ENCODE measurements around the gene MRNIP. TPM values are rescaled to one million over a fixed set of nuclear protein-coding genes. Genes with fewer than 3 reads are reported as not detected.

Gene MRNIP
- total and polyA plus RNA-seq, 8 donors, result 8.0 to 46.0 (median 27.1) TPM

GRCh38 chr5:179798771-179799643 is 59.6 kb downstream of the MRNIP start:
- WGBS, 5 donors, result 91 to 96% (median 94%) methylated on average over 31 to 36 of the region's 36 CpGs
- peaks cover 45 to 57% (median 51%) of the 10 kb centered on the region in 4 donors for H3K36me3 ChIP-seq
- TF ChIP-seq EP300 (IDR thresholded peaks at IDR 0.05) (no peak), POLR2A (IDR thresholded peaks at IDR 0.05) (no peak), CTCF (IDR thresholded peaks at IDR 0.05) (no peak), POLR2AphosphoS5 (IDR thresholded peaks at IDR 0.05) (no peak)
- DNase-seq, result no peak
- H3K9me3 ChIP-seq, result no peaks in the 10 kb centered on the region
- intact Hi-C loops (cut with DNase I; ENCODE audit: low total_unique reads), result no loop called here
- H3K4me3 ChIP-seq, result no peak overlapping the region
- H3K4me1 ChIP-seq, result peaks cover 54 to 67% (median 62%) of the 10 kb centered on the region in 4 donors
- H3K27ac ChIP-seq, result no peak overlapping the region
- H3K27me3 ChIP-seq, result no peaks in the 10 kb centered on the region

DNA sequence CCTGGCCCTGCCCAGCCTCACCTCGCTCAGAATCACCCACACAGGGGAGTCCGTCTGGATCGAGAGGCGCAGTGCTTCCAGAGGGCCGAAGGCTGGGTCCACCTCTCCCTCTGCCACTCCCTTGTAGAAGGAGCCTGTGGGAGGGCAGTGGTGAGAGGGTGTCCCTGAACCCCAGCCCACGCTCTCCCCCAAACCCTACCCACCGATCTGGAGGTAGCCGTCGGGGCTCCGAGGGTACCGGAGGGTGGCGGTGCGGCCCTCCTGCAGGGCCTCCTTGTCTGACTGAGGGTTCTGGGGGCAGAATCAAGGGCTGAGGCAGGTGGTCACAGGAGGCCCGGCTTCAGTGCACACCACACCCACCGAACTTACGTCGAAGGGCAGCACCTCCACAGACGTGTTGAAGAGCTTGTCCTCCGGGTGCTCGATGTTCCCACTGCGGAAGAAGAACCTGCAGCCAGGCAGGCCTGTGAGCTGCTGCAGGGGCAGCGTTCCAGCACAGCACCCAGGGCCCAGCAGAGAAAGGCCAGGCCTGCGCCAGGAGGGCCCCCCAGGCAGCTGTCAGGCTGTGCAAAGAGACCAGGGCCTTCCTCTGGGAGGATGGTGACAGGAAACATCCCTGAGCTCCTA is 60.4 kb downstream of the MRNIP start:
- no peak for DNase-seq
- H3K4me1 ChIP-seq, result peaks cover 54 to 67% (median 62%) of the 10 kb centered on the region in 4 donors
- H3K27ac ChIP-seq, result no peak overlapping the region
- no peaks in the 10 kb centered on the region for H3K27me3 ChIP-seq
- H3K36me3 ChIP-seq, result peaks cover 45 to 57% (median 51%) of the 10 kb centered on the region in 4 donors
- H3K9me3 ChIP-seq, result no peaks in the 10 kb centered on the region
- TF ChIP-seq POLR2AphosphoS5 (IDR thresholded peaks at IDR 0.05), result no peak
- TF ChIP-seq CTCF (IDR thresholded peaks at IDR 0.05), result no peak
- no peak for TF ChIP-seq EP300 (IDR thresholded peaks at IDR 0.05)
- no peak for TF ChIP-seq POLR2A (IDR thresholded peaks at IDR 0.05)
- intact Hi-C loops (cut with DNase I; ENCODE audit: low total_unique reads), result no loop called here
- H3K4me3 ChIP-seq, result no peak overlapping the region
- WGBS, 5 donors, result 92 to 96% (median 94%) methylated on average over 7 to 23 of the region's 23 CpGs

- Histone ChIP-seq H3K27ac (no peak overlapping the region), H3K36me3 (peaks cover 45 to 57% (median 50%) of the 10 kb centered on the region in 4 donors), H3K27me3 (no peaks in the 10 kb centered on the region), H3K4me3 (no peak overlapping the region), H3K4me1 (peaks cover 53 to 67% (median 62%) of the 10 kb centered on the region in 4 donors), H3K9me3 (no peaks in the 10 kb centered on the region)
- 92 to 97% (median 94%) methylated on average over 23 to 30 of the region's 30 CpGs for WGBS, 5 donors
- peak in 1 of 2 donors; percentile 13 for DNase-seq
- intact Hi-C loops (cut with DNase I; ENCODE audit: low total_unique reads), result no loop called here
- TF ChIP-seq EP300 (IDR thresholded peaks at IDR 0.05) (no peak), POLR2A (IDR thresholded peaks at IDR 0.05) (no peak), CTCF (IDR thresholded peaks at IDR 0.05) (no peak)
These were observed 60.9 kb downstream of the MRNIP start for GRCh38 chr5:179797741-179798140.

GRCh38 chr5:179796877-179797608 is 61.6 kb downstream of the MRNIP start:
- TF ChIP-seq CTCF (IDR thresholded peaks at IDR 0.05) (no peak), POLR2AphosphoS5 (IDR thresholded peaks at IDR 0.05) (no peak), POLR2A (IDR thresholded peaks at IDR 0.05) (no peak), EP300 (IDR thresholded peaks at IDR 0.05) (no peak)
- 75 to 85% (median 82%) methylated on average over 15 to 21 of the region's 21 CpGs for WGBS, 5 donors
- Histone ChIP-seq H3K27me3 (no peaks in the 10 kb centered on the region), H3K36me3 (peaks cover 45 to 51% (median 49%) of the 10 kb centered on the region in 4 donors), H3K4me1 (peaks cover 46 to 67% (median 62%) of the 10 kb centered on the region in 4 donors), H3K9me3 (no peaks in the 10 kb centered on the region), H3K4me3 (peak overlapping the region; percentile 64 to 75 (median 68)), H3K27ac (peak overlapping the region; percentile 84 to 91 (median 89))
- peak in 1 of 2 donors; percentile 19 for DNase-seq
- intact Hi-C loops (cut with DNase I; ENCODE audit: low total_unique reads), result no loop called here
